Neural cell (in vitro differentiated cells): Measurements from ENCODE around the gene AQP6. TPM values are rescaled to one million over a fixed set of nuclear protein-coding genes. Genes with fewer than 3 reads are reported as not detected.

Experiments used
- H2AFZ ChIP-seq: fragments of 200-600, 300-800 bp; sonication (generic), shearing (Covaris generic); 2 replicates; pipeline ENCODE4 v1.6.0; 2014; ENCODE audit warnings: low read depth, mild to moderate bottlenecking, antibody characterized with exemption, low read length, moderate library complexity
- H3F3A ChIP-seq: fragments of 200-600 bp; shearing (Covaris generic); 2 replicates; pipeline ENCODE4 v1.6.1; 2016; ENCODE audit warnings: mild to moderate bottlenecking, moderate library complexity, mixed read lengths, antibody characterized with exemption, low read length; ENCODE audit not compliant: insufficient read depth, poor library complexity, severe bottlenecking
- H3K27ac ChIP-seq: fragments of 200-600, 300-800 bp; sonication (generic), shearing (Covaris generic); 2 replicates; pipeline ENCODE4 v1.5.1; 2014; ENCODE audit warnings: mild to moderate bottlenecking, low read length, moderate library complexity
- H3K27me3 ChIP-seq: fragments of 300-800, 200-600 bp; sonication (generic), shearing (Covaris generic); 2 replicates; pipeline ENCODE4 v1.6.0; 2014; ENCODE audit warnings: mild to moderate bottlenecking, low read depth, low read length, moderate library complexity; ENCODE audit not compliant: insufficient read depth
- H3K36me3 ChIP-seq: fragments of 300-800, 200-600 bp; sonication (generic), shearing (Covaris generic); 2 replicates; pipeline ENCODE4 v1.5.1; 2014; ENCODE audit warnings: mild to moderate bottlenecking, antibody characterized with exemption, low read length, moderate library complexity; ENCODE audit not compliant: insufficient read depth
- H3K4me2 ChIP-seq: fragments of 300-800, 200-600 bp; sonication (generic), shearing (Covaris generic); 2 replicates; pipeline ENCODE4 v1.6.0; 2014; ENCODE audit warnings: mild to moderate bottlenecking, low read length
- H3K4me3 ChIP-seq: fragments of 300-800, 200-600 bp; sonication (generic), shearing (Covaris generic); 2 replicates; pipeline ENCODE4 v1.5.1; 2014; ENCODE audit warnings: mild to moderate bottlenecking, low read length, moderate library complexity
- H3K79me2 ChIP-seq: fragments of 200-600 bp; shearing (Covaris generic); replicated peaks from 2 replicates; pipeline ENCODE4 v1.6.0; 2014; ENCODE audit warnings: mild to moderate bottlenecking, low read length, moderate library complexity; ENCODE audit not compliant: insufficient read depth
- H3K9ac ChIP-seq: fragments of 300-800, 200-600 bp; sonication (generic), shearing (Covaris generic); 2 replicates; pipeline ENCODE4 v1.6.1; 2016; ENCODE audit warnings: mild to moderate bottlenecking, low read length, mixed read lengths
- H3K9me2 ChIP-seq: fragments of 200-600 bp; shearing (Covaris generic); 2 replicates; pipeline ENCODE4 v1.6.1; 2016; ENCODE audit warnings: mild to moderate bottlenecking, low read length, mixed read lengths; ENCODE audit not compliant: insufficient read depth
- H3K9me3 ChIP-seq: fragments of 200-600, 300-800 bp; sonication (generic), shearing (Covaris generic); 2 replicates; pipeline ENCODE4 v1.6.1; 2016; ENCODE audit warnings: mild to moderate bottlenecking, mixed run types, low read length, moderate library complexity, mixed read lengths
- H4K20me1 ChIP-seq: fragments of 200-600 bp; shearing (Covaris generic); 2 replicates; pipeline ENCODE4 v1.6.1; 2016; ENCODE audit warnings: mild to moderate bottlenecking, mixed run types; ENCODE audit not compliant: insufficient read depth
- CTCF ChIP-seq: fragments of 450-650 bp; IDR thresholded peaks from 2 replicates; pipeline ENCODE4 v1.5.1; 2014; ENCODE audit warnings: antibody characterized with exemption, mild to moderate bottlenecking, moderate library complexity; ENCODE audit not compliant: poor library complexity, severe bottlenecking
- EP300 ChIP-seq: fragments of 450-650 bp; conservative IDR thresholded peaks from 2 replicates; pipeline ENCODE4 v1.6.1; 2014; ENCODE audit warnings: antibody characterized with exemption, mild to moderate bottlenecking, moderate library complexity; ENCODE audit not compliant: poor library complexity, severe bottlenecking
- EZH2 ChIP-seq: fragments of 200-600, 300-800 bp; shearing (Covaris generic), sonication (generic); IDR thresholded peaks from 2 replicates; pipeline ENCODE4 v1.6.1; 2014; ENCODE audit warnings: antibody characterized with exemption, low read length, borderline replicate concordance, mild to moderate bottlenecking; ENCODE audit not compliant: insufficient read depth, poor library complexity, severe bottlenecking
- MXI1 ChIP-seq: fragments of 450-650 bp; conservative IDR thresholded peaks from 2 replicates; pipeline ENCODE4 v1.6.1; 2014; ENCODE audit warnings: antibody characterized with exemption, mild to moderate bottlenecking; ENCODE audit not compliant: poor library complexity, severe bottlenecking
- POLR2AphosphoS5 ChIP-seq: IDR thresholded peaks from 2 replicates; pipeline ENCODE4 v1.6.1; 2012
- RAD21 ChIP-seq: fragments of 450-650 bp; conservative IDR thresholded peaks from 2 replicates; pipeline ENCODE4 v1.6.1; 2014; ENCODE audit warnings: antibody characterized with exemption, mild to moderate bottlenecking, moderate library complexity
- REST ChIP-seq: IDR thresholded peaks from 2 replicates; pipeline ENCODE4 v1.6.1; 2012; ENCODE audit warnings: borderline replicate concordance
- SMC3 ChIP-seq: fragments of 450-650 bp; conservative IDR thresholded peaks from 2 replicates; pipeline ENCODE4 v1.6.1; 2014; ENCODE audit warnings: antibody characterized with exemption, mild to moderate bottlenecking, moderate library complexity; ENCODE audit not compliant: poor library complexity
- TAF1 ChIP-seq: IDR thresholded peaks from 2 replicates; pipeline ENCODE4 v1.6.1; 2012; ENCODE audit warnings: low read depth
- polyA plus RNA-seq: library from polyadenylated mRNA; depleted of rRNA; stranded (reverse); fragments of >200 nt; gene quantifications from 2 replicates; pipeline ENCODE4 v1.2.3, GENCODE V29; 2014

The AQP6 gene
- polyA plus RNA-seq, 1 donor from 2014 or later, result not detected

GRCh38 chr12:49973361-49973830 lies 649 bp downstream of the AQP6 start:
- H3K36me3 ChIP-seq, result no peaks in the 10 kb centered on the region
- no peaks in the 10 kb centered on the region for H3F3A ChIP-seq
- H3K4me3 ChIP-seq, result no peak overlapping the region
- no peaks in the 10 kb centered on the region for H4K20me1 ChIP-seq
- H3K27me3 ChIP-seq, result no peaks in the 10 kb centered on the region
- no peaks in the 10 kb centered on the region for H3K79me2 ChIP-seq
- no peaks in the 10 kb centered on the region for H3K9me3 ChIP-seq
- H3K9me2 ChIP-seq, result no peaks in the 10 kb centered on the region
- TF ChIP-seq TAF1 (no peak), RAD21 (no peak), EZH2 (no peak), REST (no peak), CTCF (no peak), POLR2AphosphoS5 (no peak), MXI1 (no peak), SMC3 (no peak), EP300 (no peak)
- H2AFZ ChIP-seq, result no peak overlapping the region
- H3K27ac ChIP-seq, result no peak overlapping the region
- no peak overlapping the region for H3K9ac ChIP-seq
- no peak overlapping the region for H3K4me2 ChIP-seq

GRCh38 chr12:49974231-49974675 lies 1.5 kb downstream of the AQP6 start:
- Histone ChIP-seq H3K27ac (no peak overlapping the region), H4K20me1 (no peaks in the 10 kb centered on the region), H3F3A (no peaks in the 10 kb centered on the region), H3K79me2 (no peaks in the 10 kb centered on the region), H3K4me3 (no peak overlapping the region), H3K27me3 (no peaks in the 10 kb centered on the region), H3K9me2 (no peaks in the 10 kb centered on the region), H3K36me3 (no peaks in the 10 kb centered on the region), H3K9ac (no peak overlapping the region), H3K9me3 (no peaks in the 10 kb centered on the region), H3K4me2 (no peak overlapping the region), H2AFZ (no peak overlapping the region)
- TF ChIP-seq POLR2AphosphoS5, result no peak
- peak; percentile 29 for TF ChIP-seq RAD21
- TF ChIP-seq MXI1, result no peak
- no peak for TF ChIP-seq SMC3
- no peak for TF ChIP-seq EZH2
- TF ChIP-seq EP300, result no peak
- TF ChIP-seq CTCF, result peak; percentile 30
- TF ChIP-seq TAF1, result no peak
